Naive thymus-derived CD8-positive, alpha-beta T cell (primary cell): Measurements from ENCODE around the gene KLKB1. TPM values are rescaled to one million over a fixed set of nuclear protein-coding genes. Genes with fewer than 3 reads are reported as not detected.
"Not testable (repeated sequence)": the region's sequence is repeated elsewhere in the genome, so short reads cannot be mapped to it uniquely, and the experiment has no call there.

Experiments
- ATAC-seq, 2 donors: fragments of 150-1000 bp; cut with Tn5 transposase in 1 of 2; sonication (Bioruptor Pico), chemical (Tn5 transposase) in 1 of 2; 1 replicate in 1 of 2; 2 replicates in 1 of 2; pipeline ENCODE4 v1.10.0; 2021; ENCODE audit warnings: mild to moderate bottlenecking in 2 of 2, moderate library complexity in 2 of 2
- POLR2A ChIA-PET: fragments of 350-600 bp; sonication (Branson Sonifier 250); formaldehyde crosslinking; loops from one replicate; lab custom pipeline; 2021; ENCODE audit warnings: antibody characterized with exemption; lab: Charles Lee
- DNase-seq, 10 donors: peaks; one replicate each; pipeline versions ENCODE4 v3.0.0 to v3.0.0-alpha.2; 2020 to 2022
- H3K27ac Mint-ChIP-seq, 10 donors: one replicate each; pipeline ENCODE4 v1.8.0; 2020 to 2022; ENCODE audit warnings: mild to moderate bottlenecking in 10 of 10, mixed read lengths in 10 of 10, moderate library complexity in 4 of 10, inconsistent platforms in 1 of 10
- H3K27me3 Mint-ChIP-seq, 5 donors: one replicate each; pipeline ENCODE4 v1.8.0; 2021 to 2022; ENCODE audit warnings: mixed read lengths in 5 of 5
- H3K36me3 Mint-ChIP-seq, 3 donors: one replicate each; pipeline ENCODE4 v1.8.0; 2020 to 2022; ENCODE audit warnings: mixed read lengths in 3 of 3, mild to moderate bottlenecking in 2 of 3, inconsistent platforms in 1 of 3
- H3K4me1 Mint-ChIP-seq, 4 donors: one replicate each; pipeline ENCODE4 v1.8.0; 2021 to 2022; ENCODE audit warnings: mixed read lengths in 4 of 4
- H3K4me3 Mint-ChIP-seq, 10 donors: one replicate each; pipeline ENCODE4 v1.8.0; 2020 to 2022; ENCODE audit warnings: mild to moderate bottlenecking in 10 of 10, mixed read lengths in 10 of 10, moderate library complexity in 6 of 10, inconsistent platforms in 1 of 10
- H3K9me3 Mint-ChIP-seq, 9 donors: one replicate each; pipeline ENCODE4 v1.8.0; 2020 to 2022; ENCODE audit warnings: mixed read lengths in 9 of 9, mild to moderate bottlenecking in 3 of 9, inconsistent platforms in 1 of 9, moderate library complexity in 1 of 9
- polyA plus RNA-seq, 3 donors: library from polyadenylated mRNA; unstranded; fragments of 300-500 nt; fragmentation: Illumina TruSeq; gene quantifications; one replicate each; pipeline ENCODE4 v1.2.3, GENCODE V29; 2021
- total RNA-seq, 8 experiments: library from RNA in 2 of 8; stranded (reverse) in 2 of 8; gene quantifications; one replicate each; pipeline ENCODE4 v1.2.3 and lab custom pipeline; 2021 to 2026

The KLKB1 gene
- total and polyA plus RNA-seq, 5 experiments from 2014 or later = 1.8 to 2.9 TPM; not detected in 3

- Mint-ChIP-seq H3K27ac (no peak overlapping the region), H3K27me3 (peaks cover 9 to 24% (median 16%) of the 10 kb centered on the region in 5 donors), H3K4me3 (no peak overlapping the region), H3K36me3 (no peaks in the 10 kb centered on the region), H3K4me1 (no peaks in the 10 kb centered on the region), H3K9me3 (peaks cover 0 to 4% (median 0%) of the 10 kb centered on the region in 9 donors)
- ATAC-seq (no peak), DNase-seq (no peak)
- POLR2A ChIA-PET = no interaction called here
Measured at GRCh38 chr4:186272699-186273391, 45.5 kb downstream of the KLKB1 start.

GRCh38 chr4:186273392-186273789 lies 46.1 kb downstream of the KLKB1 start:
- H3K4me1 Mint-ChIP-seq, H3K27ac Mint-ChIP-seq, POLR2A ChIA-PET, ATAC-seq, H3K36me3 Mint-ChIP-seq, H3K4me3 Mint-ChIP-seq, H3K9me3 Mint-ChIP-seq, DNase-seq: not testable (repeated sequence)
- H3K27me3 Mint-ChIP-seq = peaks cover 6 to 21% (median 14%) of the 10 kb centered on the region in 5 donors

- Mint-ChIP-seq H3K9me3 (no peaks in the 10 kb centered on the region), H3K27ac (no peak overlapping the region), H3K4me1 (no peaks in the 10 kb centered on the region), H3K27me3 (peaks cover 1 to 23% (median 11%) of the 10 kb centered on the region in 5 donors), H3K4me3 (no peak overlapping the region), H3K36me3 (no peaks in the 10 kb centered on the region)
- no peak for DNase-seq
- POLR2A ChIA-PET = no interaction called here
- no peak for ATAC-seq
Measured at GRCh38 chr4:186283311-186283710, 56.0 kb downstream of the KLKB1 start.

- peaks cover 0 to 32% (median 11%) of the 10 kb centered on the region in 5 donors for H3K27me3 Mint-ChIP-seq
- no peak for DNase-seq
- H3K27ac Mint-ChIP-seq = no peak overlapping the region
- H3K4me1 Mint-ChIP-seq = no peaks in the 10 kb centered on the region
- H3K9me3 Mint-ChIP-seq = no peaks in the 10 kb centered on the region
- H3K4me3 Mint-ChIP-seq = no peak overlapping the region
- ATAC-seq = no peak
- POLR2A ChIA-PET = no interaction called here
- H3K36me3 Mint-ChIP-seq = no peaks in the 10 kb centered on the region
Measured at GRCh38 chr4:186285147-186285546, 57.8 kb downstream of the KLKB1 start.

- POLR2A ChIA-PET = no interaction called here
- Mint-ChIP-seq H3K27me3 (peaks cover 3 to 32% (median 14%) of the 10 kb centered on the region in 5 donors), H3K36me3 (no peaks in the 10 kb centered on the region), H3K4me1 (no peaks in the 10 kb centered on the region), H3K9me3 (no peaks in the 10 kb centered on the region), H3K4me3 (no peak overlapping the region), H3K27ac (no peak overlapping the region)
- no peak for DNase-seq
- ATAC-seq = no peak
Measured at GRCh38 chr4:186286581-186286980, 59.3 kb downstream of the KLKB1 start.

- Mint-ChIP-seq H3K4me3 (no peak overlapping the region), H3K27ac (no peak overlapping the region), H3K27me3 (peaks cover 12 to 52% (median 22%) of the 10 kb centered on the region in 5 donors), H3K4me1 (no peaks in the 10 kb centered on the region), H3K9me3 (no peaks in the 10 kb centered on the region), H3K36me3 (no peaks in the 10 kb centered on the region)
- POLR2A ChIA-PET = no interaction called here
- ATAC-seq (no peak), DNase-seq (no peak)
Measured at GRCh38 chr4:186291256-186291890, 64.1 kb downstream of the KLKB1 start.

- no peak overlapping the region for H3K27ac Mint-ChIP-seq
- ATAC-seq (no peak), DNase-seq (no peak)
- no peak overlapping the region for H3K4me3 Mint-ChIP-seq
- POLR2A ChIA-PET = no interaction called here
- no peaks in the 10 kb centered on the region for H3K9me3 Mint-ChIP-seq
- H3K4me1 Mint-ChIP-seq = peaks cover 3 to 8% (median 4%) of the 10 kb centered on the region in 4 donors
- H3K36me3 Mint-ChIP-seq = no peaks in the 10 kb centered on the region
- peaks cover 22 to 63% (median 36%) of the 10 kb centered on the region in 5 donors for H3K27me3 Mint-ChIP-seq
Measured at GRCh38 chr4:186294160-186294559, 66.9 kb downstream of the KLKB1 start.

- Mint-ChIP-seq H3K36me3 (no peaks in the 10 kb centered on the region), H3K4me3 (no peak overlapping the region), H3K4me1 (peaks cover 3 to 8% (median 4%) of the 10 kb centered on the region in 4 donors), H3K9me3 (no peaks in the 10 kb centered on the region), H3K27ac (no peak overlapping the region), H3K27me3 (peaks cover 22 to 81% (median 36%) of the 10 kb centered on the region in 5 donors)
- POLR2A ChIA-PET = no interaction called here
- DNase-seq (no peak), ATAC-seq (no peak)
Measured at GRCh38 chr4:186296481-186296880, 69.2 kb downstream of the KLKB1 start.

GRCh38 chr4:186297013-186297645 lies 69.8 kb downstream of the KLKB1 start:
- no peak overlapping the region for H3K4me3 Mint-ChIP-seq
- POLR2A ChIA-PET = no interaction called here
- H3K4me1 Mint-ChIP-seq = peaks cover 3 to 8% (median 4%) of the 10 kb centered on the region in 4 donors
- H3K27me3 Mint-ChIP-seq = peaks cover 22 to 80% (median 36%) of the 10 kb centered on the region in 5 donors
- peak overlapping the region in 1 of 10 donors; percentile 7 for H3K27ac Mint-ChIP-seq
- H3K36me3 Mint-ChIP-seq = no peaks in the 10 kb centered on the region
- no peaks in the 10 kb centered on the region for H3K9me3 Mint-ChIP-seq
- ATAC-seq = no peak
- DNase-seq = peak in 3 of 10 donors; percentile 8 to 22 (median 12)

GRCh38 chr4:186298031-186298647 lies 70.8 kb downstream of the KLKB1 start:
- ATAC-seq (no peak), DNase-seq (no peak)
- Mint-ChIP-seq H3K36me3 (no peaks in the 10 kb centered on the region), H3K4me3 (no peak overlapping the region), H3K9me3 (no peaks in the 10 kb centered on the region), H3K27ac (peak overlapping the region in 1 of 10 donors; percentile 7), H3K27me3 (peaks cover 19 to 74% (median 34%) of the 10 kb centered on the region in 5 donors), H3K4me1 (peaks cover 3 to 8% (median 4%) of the 10 kb centered on the region in 4 donors)
- POLR2A ChIA-PET = no interaction called here

GRCh38 chr4:186299291-186299690 lies 72.0 kb downstream of the KLKB1 start:
- H3K4me1 Mint-ChIP-seq = peaks cover 3 to 8% (median 4%) of the 10 kb centered on the region in 4 donors
- no peaks in the 10 kb centered on the region for H3K36me3 Mint-ChIP-seq
- no peak for ATAC-seq
- POLR2A ChIA-PET = no interaction called here
- H3K27ac Mint-ChIP-seq = no peak overlapping the region
- no peak overlapping the region for H3K4me3 Mint-ChIP-seq
- peaks cover 15 to 74% (median 34%) of the 10 kb centered on the region in 5 donors for H3K27me3 Mint-ChIP-seq
- DNase-seq = no peak
- no peaks in the 10 kb centered on the region for H3K9me3 Mint-ChIP-seq

GRCh38 chr4:186300659-186301390 lies 73.5 kb downstream of the KLKB1 start:
- Mint-ChIP-seq H3K9me3 (no peaks in the 10 kb centered on the region), H3K4me3 (no peak overlapping the region), H3K27me3 (peaks cover 18 to 83% (median 34%) of the 10 kb centered on the region in 5 donors), H3K27ac (no peak overlapping the region), H3K36me3 (no peaks in the 10 kb centered on the region), H3K4me1 (peaks cover 3 to 8% (median 4%) of the 10 kb centered on the region in 4 donors)
- ATAC-seq = no peak
- DNase-seq = no peak
- POLR2A ChIA-PET = no interaction called here
